ENCODE results near the gene KAT6B.

KAT6B gene

DNA sequence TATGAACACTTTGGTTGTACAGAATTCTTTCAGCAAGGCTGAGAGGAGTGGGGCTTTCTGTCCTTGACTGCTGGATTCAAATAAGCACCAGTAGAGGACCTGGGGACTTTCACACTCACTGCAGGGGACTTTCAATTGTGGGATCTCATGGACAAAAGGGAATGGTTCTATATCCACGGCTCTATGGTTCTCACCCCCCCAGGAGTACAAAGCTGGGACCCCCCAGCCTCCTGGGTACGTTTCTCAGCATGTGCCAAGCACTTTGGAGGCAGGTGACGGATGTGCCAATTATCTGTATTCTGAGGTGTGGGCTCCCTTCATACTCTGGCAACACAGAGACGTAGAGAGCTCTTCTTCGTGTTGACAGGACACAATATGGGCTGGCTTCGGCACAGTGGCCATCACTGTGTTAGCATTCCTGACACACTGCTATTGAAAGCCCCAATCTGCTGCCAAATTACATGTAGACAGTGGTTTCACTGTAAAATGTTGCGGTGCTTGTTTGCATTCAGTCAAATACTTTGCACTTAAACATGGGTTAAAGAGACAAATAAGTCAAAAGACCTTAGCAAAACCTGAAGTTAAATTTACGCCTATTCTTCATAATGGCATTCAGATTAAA is 192.4 kb downstream of the KAT6B start:
- DNase-seq, result peak in 2 of 3 experiments; percentile 60 to 72

GRCh38 chr10:75019370-75019769 is 193.0 kb downstream of the KAT6B start:
- peak; percentile 14 to 77 (median 17) for DNase-seq

DNA sequence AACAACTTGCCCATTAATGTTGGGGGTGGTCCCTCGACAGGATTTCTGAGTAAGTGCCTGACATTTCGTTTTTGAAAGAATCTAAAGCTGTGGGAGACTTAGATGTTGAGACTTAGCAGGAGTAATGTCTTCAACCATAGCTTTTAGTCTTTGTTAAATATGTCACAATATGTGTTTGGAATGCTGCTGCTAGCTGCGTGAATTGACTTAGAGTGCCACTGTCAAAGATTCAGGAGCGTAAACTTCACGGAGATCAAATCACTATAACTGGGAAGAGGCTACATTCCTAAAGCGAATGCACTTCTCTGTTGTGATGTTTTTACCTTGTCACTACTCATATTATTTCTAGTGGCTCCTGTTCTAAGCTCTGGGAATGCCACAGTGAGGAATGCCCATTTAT is 193.8 kb downstream of the KAT6B start:
- no peak for DNase-seq

DNA sequence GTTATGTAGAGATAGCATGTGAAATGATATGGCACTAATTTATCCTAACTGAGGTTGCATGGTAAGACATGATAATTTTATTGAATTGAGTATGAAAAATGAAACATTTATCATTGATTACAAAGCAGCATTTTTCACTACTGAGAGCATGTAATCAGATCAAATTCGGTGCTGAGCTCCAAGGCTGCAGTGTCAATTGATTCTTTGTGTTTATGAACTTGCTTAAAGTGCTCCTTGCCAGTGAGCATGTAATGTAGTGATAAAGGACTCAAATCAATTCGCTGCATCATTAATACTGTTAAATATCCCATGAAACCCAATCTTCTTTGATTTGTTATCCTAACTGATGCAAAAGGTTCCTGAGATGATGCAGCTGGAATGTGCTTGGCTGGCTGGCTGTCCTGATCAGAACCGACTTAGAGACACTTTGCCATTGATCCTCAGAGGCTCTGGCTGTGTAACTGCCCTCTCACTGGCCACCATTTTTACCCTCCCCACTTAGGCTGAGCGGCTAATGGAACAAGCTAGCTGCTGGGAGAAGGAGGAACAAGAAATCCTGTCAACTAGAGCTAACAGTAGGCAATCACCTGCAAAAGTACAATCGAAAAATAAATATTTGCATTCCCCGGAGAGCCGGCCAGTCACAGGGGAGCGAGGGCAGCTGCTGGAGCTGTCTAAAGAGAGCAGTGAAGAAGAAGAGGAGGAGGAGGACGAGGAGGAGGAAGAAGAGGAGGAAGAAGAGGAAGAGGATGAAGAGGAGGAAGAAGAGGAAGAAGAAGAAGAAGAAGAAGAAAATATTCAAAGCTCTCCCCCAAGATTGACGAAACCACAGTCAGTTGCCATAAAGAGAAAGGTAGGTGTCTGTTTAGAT is 195.2 kb downstream of the KAT6B start:
- DNase-seq, result peak; percentile 25 to 88 (median 65)

- DNase-seq, result peak in 1 of 3 experiments; percentile 2
These were observed 196.7 kb downstream of the KAT6B start for GRCh38 chr10:75023074-75023473.

GRCh38 chr10:75024971-75025523 is 198.6 kb downstream of the KAT6B start:
- DNase-seq, result peak in 1 of 3 experiments; percentile 34

- DNase-seq, result no peak
These were observed 201.6 kb downstream of the KAT6B start for GRCh38 chr10:75028049-75028448.

GRCh38 chr10:75028748-75029147 is 202.3 kb downstream of the KAT6B start:
- DNase-seq, result no peak

GRCh38 chr10:75029420-75029819 is 203.0 kb downstream of the KAT6B start:
- DNase-seq, result no peak

- DNase-seq, result no peak
These were observed 203.5 kb downstream of the KAT6B start for GRCh38 chr10:75029857-75030256.

DNA sequence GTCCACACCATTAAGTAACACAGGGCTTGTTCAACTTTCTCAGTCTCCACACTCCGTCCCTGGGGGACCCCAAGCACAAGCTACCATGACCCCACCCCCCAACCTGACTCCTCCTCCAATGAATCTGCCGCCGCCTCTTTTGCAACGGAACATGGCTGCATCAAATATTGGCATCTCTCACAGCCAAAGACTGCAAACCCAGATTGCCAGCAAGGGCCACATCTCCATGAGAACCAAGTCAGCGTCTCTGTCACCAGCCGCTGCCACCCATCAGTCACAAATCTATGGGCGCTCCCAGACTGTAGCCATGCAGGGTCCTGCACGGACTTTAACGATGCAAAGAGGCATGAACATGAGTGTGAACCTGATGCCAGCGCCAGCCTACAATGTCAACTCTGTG is 204.0 kb downstream of the KAT6B start:
- DNase-seq, result no peak

- no peak for DNase-seq
These were observed 205.7 kb downstream of the KAT6B start for GRCh38 chr10:75032119-75032518.

DNA sequence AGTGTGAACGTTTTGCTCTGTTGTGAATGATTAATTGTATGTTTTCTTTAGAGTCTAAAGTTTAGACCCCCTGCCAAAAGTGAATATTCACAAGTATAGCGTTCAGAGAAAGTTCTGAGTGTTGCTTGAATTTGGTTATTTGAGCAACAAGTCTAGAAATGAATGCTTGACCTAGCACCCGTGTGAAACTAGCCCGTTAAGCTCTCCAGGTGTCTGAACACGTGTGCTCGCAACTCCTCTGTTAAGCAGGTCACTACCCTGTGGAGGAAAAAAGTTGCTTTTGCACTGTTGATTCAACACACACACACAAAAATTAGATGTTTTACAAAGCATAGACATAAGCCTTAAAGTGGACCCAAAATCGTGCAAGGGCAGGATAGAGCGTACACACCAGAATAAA is 206.4 kb downstream of the KAT6B start:
- DNase-seq, result no peak

DNA sequence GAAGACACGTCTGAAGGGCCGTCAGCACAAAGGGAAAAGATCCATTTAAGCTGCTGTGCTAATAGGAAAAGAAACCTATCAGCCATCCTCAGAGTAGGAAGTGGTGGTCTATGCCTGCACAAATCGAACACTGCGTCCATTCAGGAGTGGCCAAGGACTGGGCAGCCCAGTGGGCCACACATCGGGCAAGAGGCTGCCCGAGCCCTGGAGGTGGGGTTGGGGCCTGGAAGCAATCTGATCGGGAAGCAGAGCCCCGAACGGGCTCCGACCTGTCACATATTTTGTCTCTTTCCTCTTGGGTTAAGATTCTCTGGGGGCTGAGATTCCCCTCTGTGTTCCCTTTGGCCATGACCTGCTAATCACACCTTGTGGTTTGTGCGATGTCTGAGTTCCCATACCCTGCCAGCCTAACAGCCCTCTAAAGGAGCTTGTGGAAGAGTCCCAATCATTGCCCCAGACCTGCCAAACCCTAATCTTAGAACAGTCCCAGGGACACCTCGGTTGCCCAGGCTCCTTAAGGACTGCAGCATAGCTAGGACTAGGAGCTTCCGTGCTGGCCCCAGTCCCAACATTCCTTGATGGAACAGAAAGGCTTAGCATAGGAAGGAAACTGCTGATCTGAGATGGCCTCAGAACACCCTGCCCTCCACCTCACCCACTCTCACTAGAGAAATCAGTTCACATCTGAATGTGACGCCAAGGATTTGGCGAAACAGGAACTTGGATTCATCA is 207.2 kb downstream of the KAT6B start:
- no peak for DNase-seq

DNA sequence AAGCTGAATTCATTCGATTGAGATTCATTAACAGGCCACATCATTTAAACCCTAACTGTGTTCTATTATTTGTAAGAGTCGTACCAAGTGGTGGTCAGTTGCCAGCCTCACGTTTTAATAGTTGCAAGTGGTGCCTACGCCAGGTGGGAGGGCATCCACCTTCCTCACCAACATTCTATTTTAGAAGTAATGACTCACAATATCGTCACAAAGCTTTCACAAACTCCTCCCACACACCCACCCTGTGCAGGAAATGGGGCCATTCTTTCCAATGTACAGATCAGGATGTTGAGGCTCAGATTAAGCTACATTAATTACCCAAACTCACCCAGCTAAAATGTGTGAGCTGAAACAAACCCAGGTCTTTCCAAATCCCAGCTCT is 207.7 kb downstream of the KAT6B start:
- no peak for DNase-seq

DNA sequence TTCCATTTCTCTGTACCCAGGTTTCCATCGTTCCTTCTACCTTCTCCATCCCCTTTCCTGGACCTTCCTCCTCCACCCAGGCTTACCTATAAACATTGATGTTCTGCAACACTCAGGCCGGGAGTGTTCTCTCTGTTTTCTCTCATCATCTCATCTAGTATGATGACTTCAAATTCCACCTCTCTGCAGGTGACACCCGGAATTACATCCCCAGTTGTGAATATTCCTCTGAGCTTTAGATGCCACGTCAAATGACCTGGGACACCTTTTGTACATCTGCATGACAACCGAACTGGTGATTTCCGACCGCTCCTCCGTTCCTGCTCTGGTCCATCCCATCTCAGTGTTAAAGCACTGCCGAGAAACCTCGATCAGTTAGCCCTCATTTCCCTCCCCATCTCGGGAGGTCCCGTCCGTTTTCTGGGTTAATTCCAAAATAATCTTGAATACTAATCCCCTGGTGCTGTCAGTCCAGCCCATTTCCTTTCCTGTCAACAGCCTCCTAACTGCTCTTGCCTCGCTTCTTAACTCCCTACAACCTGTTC is 208.4 kb downstream of the KAT6B start:
- peak in 1 of 3 experiments; percentile 6 for DNase-seq

- DNase-seq, result no peak
These were observed 209.7 kb downstream of the KAT6B start for GRCh38 chr10:75035975-75036708.

DNA sequence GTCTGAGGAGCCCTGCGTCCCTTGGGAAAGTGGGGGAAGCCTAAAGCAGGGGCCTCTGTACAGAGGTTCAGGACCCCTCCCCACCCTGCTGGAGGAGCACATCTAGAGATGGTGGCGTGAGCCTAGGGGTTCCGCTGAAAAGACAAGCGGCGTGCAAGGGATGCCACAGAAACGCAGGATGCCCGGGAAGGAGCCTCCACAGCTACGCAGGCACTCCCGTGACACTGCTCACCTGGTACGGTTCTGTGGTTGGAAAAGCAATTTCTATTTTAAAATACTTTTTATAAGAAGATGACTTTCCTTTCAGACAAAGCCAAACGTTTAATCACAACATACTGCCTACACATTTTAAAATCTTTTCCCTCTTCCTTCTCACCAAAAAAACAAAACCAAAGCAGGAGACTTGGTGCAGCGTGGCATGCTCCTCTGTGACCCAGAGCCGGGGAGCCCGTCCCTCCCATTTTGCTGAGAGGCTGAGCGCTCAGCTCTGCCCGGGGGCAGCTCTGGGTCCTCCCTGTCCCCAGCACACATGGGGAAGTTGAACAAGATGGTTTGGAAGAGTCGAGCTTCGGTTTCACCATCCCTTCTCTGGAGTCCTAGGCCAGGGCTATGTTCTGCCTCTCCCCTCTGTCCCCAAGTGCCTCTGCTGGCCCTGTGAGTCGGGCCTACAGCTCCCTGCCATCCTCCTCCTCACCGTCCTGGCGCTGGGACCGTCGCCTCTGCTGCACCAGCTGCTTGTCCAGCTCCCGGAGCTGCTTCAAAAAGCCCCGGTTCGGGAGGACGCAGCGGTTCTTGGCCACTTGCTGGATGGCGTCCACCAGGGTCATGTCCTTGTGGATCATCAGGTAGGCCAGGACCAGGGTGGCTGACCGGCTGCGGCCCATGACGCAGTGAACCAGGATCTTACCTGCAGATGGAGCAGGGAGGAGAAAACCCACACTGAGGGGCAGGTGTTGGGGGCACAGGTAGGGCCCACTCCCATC is 211.1 kb downstream of the KAT6B start:
- DNase-seq, result no peak

DNA sequence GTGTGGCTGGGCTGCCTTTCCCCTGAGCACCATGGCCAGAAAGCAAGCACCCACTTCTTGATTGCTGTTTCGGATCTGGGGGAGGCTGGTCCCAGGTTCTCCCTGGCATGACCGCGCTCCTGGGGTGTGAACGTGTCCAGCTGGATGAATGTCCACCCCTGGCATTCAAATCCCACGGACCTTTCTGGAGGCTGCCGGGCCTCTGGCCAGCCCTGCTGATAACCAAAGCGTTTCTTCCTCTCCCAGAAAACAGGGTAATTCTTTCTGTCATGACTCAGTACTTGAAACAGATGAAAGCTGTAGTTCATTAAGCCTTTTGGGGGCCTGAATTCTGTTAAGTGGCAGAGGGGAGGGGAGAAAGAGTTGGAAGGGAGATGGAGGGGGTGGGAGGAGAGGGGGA is 211.9 kb downstream of the KAT6B start:
- DNase-seq, result no peak

DNA sequence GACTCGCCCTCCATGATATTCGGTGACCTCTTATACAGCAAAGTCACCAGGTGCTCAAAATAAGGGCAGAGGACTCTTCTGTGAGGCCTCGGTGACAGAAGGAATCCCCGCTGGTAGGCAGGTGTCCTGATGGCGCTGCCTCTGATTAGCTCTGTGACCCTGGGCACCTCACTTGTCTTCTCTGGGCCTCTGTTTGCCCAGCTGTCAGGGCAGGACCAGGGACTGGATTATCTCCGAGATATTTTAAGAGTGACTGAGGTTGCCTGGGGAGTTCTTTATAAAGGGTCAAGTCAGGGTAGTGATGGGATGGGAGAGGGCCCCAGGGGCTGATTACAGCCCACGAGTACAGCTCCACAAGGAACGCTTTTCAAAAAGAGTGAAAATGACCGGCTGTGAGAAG is 214.2 kb downstream of the KAT6B start:
- DNase-seq, result peak; percentile 3 to 78 (median 43)

Data from NCI-H1417 (cell line).